ENCODE measurements around the gene PFKP. TPM values are rescaled to one million over a fixed set of nuclear protein-coding genes. Genes with fewer than 3 reads are reported as not detected.
A peak's percentile ranks its signal among the peaks of the same experiment; 100 is the strongest.

PFKP gene
- total RNA-seq, 2 donors from 2014 or later: 58.0 to 82.3 TPM

DNA sequence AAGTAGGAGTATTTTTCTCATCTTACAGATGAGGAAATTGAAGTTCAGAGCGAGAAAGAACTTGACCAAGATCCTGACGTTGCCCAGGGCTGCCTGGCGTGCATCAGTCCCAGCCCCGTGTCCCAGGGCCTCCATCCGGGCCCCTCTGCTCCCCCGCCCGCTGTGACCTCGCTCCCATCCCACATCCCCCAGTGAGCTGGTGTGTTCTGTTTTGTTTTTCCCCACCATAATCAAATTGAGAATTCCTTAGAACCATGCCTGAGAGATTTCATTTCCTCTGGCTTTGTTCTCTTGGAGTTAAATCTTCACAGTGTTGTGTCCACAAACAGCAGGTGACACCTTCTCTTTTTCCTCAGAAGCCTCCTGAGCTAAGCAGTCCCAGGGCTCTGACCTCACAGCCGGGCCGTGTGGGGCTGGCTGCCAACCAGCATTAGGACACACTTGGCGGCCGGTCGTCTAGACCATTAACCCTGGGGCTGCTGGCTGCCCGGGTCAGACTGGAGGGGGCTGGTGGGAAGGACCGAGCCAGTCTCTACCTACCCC is 44.3 kb downstream of the PFKP start:
- H3K36me3 Mint-ChIP-seq (ENCODE audit: low read depth): peaks cover 76% of the 10 kb centered on the region
- TF ChIP-seq, protein P1, sequence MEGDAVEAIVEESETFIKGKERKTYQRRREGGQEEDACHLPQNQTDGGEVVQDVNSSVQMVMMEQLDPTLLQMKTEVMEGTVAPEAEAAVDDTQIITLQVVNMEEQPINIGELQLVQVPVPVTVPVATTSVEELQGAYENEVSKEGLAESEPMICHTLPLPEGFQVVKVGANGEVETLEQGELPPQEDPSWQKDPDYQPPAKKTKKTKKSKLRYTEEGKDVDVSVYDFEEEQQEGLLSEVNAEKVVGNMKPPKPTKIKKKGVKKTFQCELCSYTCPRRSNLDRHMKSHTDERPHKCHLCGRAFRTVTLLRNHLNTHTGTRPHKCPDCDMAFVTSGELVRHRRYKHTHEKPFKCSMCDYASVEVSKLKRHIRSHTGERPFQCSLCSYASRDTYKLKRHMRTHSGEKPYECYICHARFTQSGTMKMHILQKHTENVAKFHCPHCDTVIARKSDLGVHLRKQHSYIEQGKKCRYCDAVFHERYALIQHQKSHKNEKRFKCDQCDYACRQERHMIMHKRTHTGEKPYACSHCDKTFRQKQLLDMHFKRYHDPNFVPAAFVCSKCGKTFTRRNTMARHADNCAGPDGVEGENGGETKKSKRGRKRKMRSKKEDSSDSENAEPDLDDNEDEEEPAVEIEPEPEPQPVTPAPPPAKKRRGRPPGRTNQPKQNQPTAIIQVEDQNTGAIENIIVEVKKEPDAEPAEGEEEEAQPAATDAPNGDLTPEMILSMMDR (conservative IDR thresholded peaks at IDR 0.05): no peak
- 69 to 73% methylated on average over 12 to 15 of the region's 15 CpGs for WGBS, 2 experiments (ENCODE audit: insufficient coverage in 1 of 2, insufficient read length in 1 of 2)
- H3K4me3 Mint-ChIP-seq: no peak overlapping the region
- no peak for DNase-seq
- Histone ChIP-seq H3K4me3 (ENCODE audit: low read length) (no peak overlapping the region), H3K36me3 (ENCODE audit: control insufficient read depth, insufficient read depth, low read length) (peaks cover 11% of the 10 kb centered on the region), H3K27me3 (ENCODE audit: control insufficient read depth, insufficient read depth, low read length, poor library complexity, severe bottlenecking) (no peaks in the 10 kb centered on the region), H3K9ac (ENCODE audit: extremely low read depth, low read length, poor library complexity, severe bottlenecking) (no peak overlapping the region), H3K4me1 (ENCODE audit: control insufficient read depth, insufficient read depth, low read length) (peaks cover 6% of the 10 kb centered on the region), H3K27ac (ENCODE audit: low read depth, low read length) (no peak overlapping the region), H3K9me3 (ENCODE audit: control insufficient read depth, low read length) (no peaks in the 10 kb centered on the region)
- H3K27me3 Mint-ChIP-seq (ENCODE audit: insufficient read depth): no peaks in the 10 kb centered on the region
- H3K27ac Mint-ChIP-seq: peak overlapping the region; percentile 37
- H3K4me1 Mint-ChIP-seq: peaks cover 14% of the 10 kb centered on the region
- no peaks in the 10 kb centered on the region for H3K9me3 Mint-ChIP-seq

DNA sequence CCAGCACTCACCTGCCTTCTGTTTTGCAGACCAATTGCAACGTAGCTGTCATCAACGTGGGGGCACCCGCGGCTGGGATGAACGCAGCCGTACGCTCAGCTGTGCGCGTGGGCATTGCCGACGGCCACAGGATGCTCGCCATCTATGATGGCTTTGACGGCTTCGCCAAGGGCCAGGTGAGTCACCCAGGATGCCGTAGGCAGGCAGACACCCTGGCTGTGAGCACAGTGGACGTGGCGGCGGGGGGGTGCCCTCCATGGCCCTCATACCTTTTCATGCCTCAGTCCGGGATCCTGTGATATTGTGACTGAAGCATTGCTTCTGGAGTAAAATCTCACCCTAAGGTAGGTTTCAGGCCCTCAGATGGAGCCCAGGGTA is 46.0 kb downstream of the PFKP start:
- H3K36me3 Mint-ChIP-seq (ENCODE audit: low read depth): peaks cover 80% of the 10 kb centered on the region
- no peaks in the 10 kb centered on the region for H3K27me3 Mint-ChIP-seq (ENCODE audit: insufficient read depth)
- Histone ChIP-seq H3K4me3 (ENCODE audit: low read length) (no peak overlapping the region), H3K27ac (ENCODE audit: low read depth, low read length) (no peak overlapping the region), H3K4me1 (ENCODE audit: control insufficient read depth, insufficient read depth, low read length) (peaks cover 6% of the 10 kb centered on the region), H3K36me3 (ENCODE audit: control insufficient read depth, insufficient read depth, low read length) (peaks cover 18% of the 10 kb centered on the region), H3K9me3 (ENCODE audit: control insufficient read depth, low read length) (no peaks in the 10 kb centered on the region), H3K9ac (ENCODE audit: extremely low read depth, low read length, poor library complexity, severe bottlenecking) (no peak overlapping the region), H3K27me3 (ENCODE audit: control insufficient read depth, insufficient read depth, low read length, poor library complexity, severe bottlenecking) (no peaks in the 10 kb centered on the region)
- no peak overlapping the region for H3K27ac Mint-ChIP-seq
- peaks cover 14% of the 10 kb centered on the region for H3K4me1 Mint-ChIP-seq
- 93 to 94% methylated on average over 10 to 19 of the region's 19 CpGs for WGBS, 2 experiments (ENCODE audit: insufficient coverage in 1 of 2, insufficient read length in 1 of 2)
- DNase-seq: no peak
- TF ChIP-seq, protein P1 (conservative IDR thresholded peaks at IDR 0.05): no peak
- no peaks in the 10 kb centered on the region for H3K9me3 Mint-ChIP-seq
- no peak overlapping the region for H3K4me3 Mint-ChIP-seq

DNA sequence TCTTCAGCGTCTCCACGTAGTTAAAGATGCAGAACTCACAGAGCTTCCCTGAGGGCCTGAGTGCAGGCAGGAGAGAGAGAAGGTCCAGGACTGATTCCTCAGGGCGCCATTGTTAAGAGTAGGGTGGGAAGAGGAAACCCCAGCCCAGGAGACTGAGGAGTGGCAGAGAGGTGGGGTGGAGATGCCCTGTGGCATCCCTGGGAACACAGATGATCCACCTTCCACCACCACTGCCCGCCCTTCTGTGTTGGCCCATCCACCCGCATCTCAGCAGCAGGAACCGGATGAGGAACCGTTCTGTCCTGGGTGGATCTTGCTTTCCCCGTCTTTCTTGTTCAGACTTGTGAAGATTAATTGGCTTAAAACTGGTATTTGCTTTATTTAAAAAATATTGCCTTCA is 48.3 kb downstream of the PFKP start:
- Mint-ChIP-seq H3K9me3 (no peaks in the 10 kb centered on the region), H3K36me3 (ENCODE audit: low read depth) (peaks cover 74% of the 10 kb centered on the region), H3K4me3 (no peak overlapping the region), H3K27ac (no peak overlapping the region), H3K27me3 (ENCODE audit: insufficient read depth) (no peaks in the 10 kb centered on the region), H3K4me1 (peaks cover 14% of the 10 kb centered on the region)
- no peak overlapping the region for H3K4me3 ChIP-seq (ENCODE audit: low read length)
- no peaks in the 10 kb centered on the region for H3K9me3 ChIP-seq (ENCODE audit: control insufficient read depth, low read length)
- H3K4me1 ChIP-seq (ENCODE audit: control insufficient read depth, insufficient read depth, low read length): peaks cover 6% of the 10 kb centered on the region
- 90 to 100% methylated on average over 3 to 8 of the region's 8 CpGs for WGBS, 2 experiments (ENCODE audit: insufficient coverage in 1 of 2, insufficient read length in 1 of 2)
- peaks cover 18% of the 10 kb centered on the region for H3K36me3 ChIP-seq (ENCODE audit: control insufficient read depth, insufficient read depth, low read length)
- TF ChIP-seq, protein P1 (conservative IDR thresholded peaks at IDR 0.05): no peak
- no peak overlapping the region for H3K9ac ChIP-seq (ENCODE audit: extremely low read depth, low read length, poor library complexity, severe bottlenecking)
- DNase-seq: no peak
- H3K27ac ChIP-seq (ENCODE audit: low read depth, low read length): no peak overlapping the region
- H3K27me3 ChIP-seq (ENCODE audit: control insufficient read depth, insufficient read depth, low read length, poor library complexity, severe bottlenecking): no peaks in the 10 kb centered on the region
